HL-60 (cell line): ENCODE results near the gene PCDHGC4.

Experiments
- DNase-seq, 2 experiments: peaks; one replicate each; pipeline ENCODE4 v3.0.0-alpha.2; 2010 to 2020; ENCODE audit warnings: low read depth in 1 of 2, low spot score in 1 of 2
- H3K27ac ChIP-seq: fragments of 250-450 bp; sonication (Bioruptor Pico); replicated peaks from 2 replicates; pipeline ENCODE4 v1.5.1; 2020; ENCODE audit warnings: mild to moderate bottlenecking, moderate library complexity
- H3K27me3 ChIP-seq: fragments of 250-450 bp; sonication (Bioruptor Pico); 2 replicates; pipeline ENCODE4 v1.5.1; 2021; ENCODE audit warnings: mild to moderate bottlenecking, moderate library complexity; ENCODE audit not compliant: insufficient read depth, poor library complexity, severe bottlenecking
- H3K4me3 ChIP-seq: replicated peaks from 2 replicates; pipeline ENCODE4 v1.5.1; 2011; ENCODE audit warnings: mild to moderate bottlenecking, control low read depth, low read length; ENCODE audit not compliant: insufficient read depth
- GABPA ChIP-seq: IDR thresholded peaks from 2 replicates; pipeline ENCODE4 v1.6.1; 2012; ENCODE audit warnings: low read depth
- POLR2AphosphoS5 ChIP-seq: IDR thresholded peaks from 2 replicates; pipeline ENCODE4 v1.6.1; 2012; ENCODE audit warnings: low read depth
- SPI1 ChIP-seq: IDR thresholded peaks from 2 replicates; pipeline ENCODE4 v1.6.1; 2012; ENCODE audit warnings: low read depth, mild to moderate bottlenecking, borderline replicate concordance
- TF ChIP-seq, protein P1 (sequence below): IDR thresholded peaks from one replicate; pipeline ENCODE4 v1.5.1; 2011; ENCODE audit warnings: low read length, control low read depth, inconsistent platforms; ENCODE audit not compliant: insufficient read depth
- TF ChIP-seq, protein P2 (sequence below): IDR thresholded peaks from 2 replicates; pipeline ENCODE4 v1.6.1; 2012; ENCODE audit warnings: low read depth; ENCODE audit not compliant: insufficient replicate concordance

PCDHGC4 gene

DNA sequence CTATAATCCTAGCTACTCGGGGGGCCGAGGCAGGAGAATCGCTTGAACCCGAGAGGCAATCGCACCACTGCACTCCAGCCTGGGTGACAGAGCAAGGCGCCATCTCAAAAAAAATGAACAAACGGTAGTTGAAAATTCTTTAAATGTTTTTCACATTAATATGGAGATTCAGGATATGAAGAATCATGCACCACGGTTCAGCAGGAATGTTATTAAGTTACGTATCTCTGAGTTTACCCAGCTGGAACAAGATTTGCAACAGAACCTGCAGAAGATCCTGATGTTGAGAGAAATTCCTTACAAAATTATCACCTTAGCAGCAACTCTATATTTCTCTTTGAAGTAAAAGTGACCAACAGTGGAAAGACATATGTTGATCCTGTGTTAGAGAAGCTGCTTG, 44.5 kb upstream of the PCDHGC4 start:
- Histone ChIP-seq H3K27me3 (no peaks in the 10 kb centered on the region), H3K4me3 (no peak overlapping the region), H3K27ac (no peak overlapping the region)
- no peak for DNase-seq
- no peak for TF ChIP-seq GABPA
- TF ChIP-seq, protein P1, sequence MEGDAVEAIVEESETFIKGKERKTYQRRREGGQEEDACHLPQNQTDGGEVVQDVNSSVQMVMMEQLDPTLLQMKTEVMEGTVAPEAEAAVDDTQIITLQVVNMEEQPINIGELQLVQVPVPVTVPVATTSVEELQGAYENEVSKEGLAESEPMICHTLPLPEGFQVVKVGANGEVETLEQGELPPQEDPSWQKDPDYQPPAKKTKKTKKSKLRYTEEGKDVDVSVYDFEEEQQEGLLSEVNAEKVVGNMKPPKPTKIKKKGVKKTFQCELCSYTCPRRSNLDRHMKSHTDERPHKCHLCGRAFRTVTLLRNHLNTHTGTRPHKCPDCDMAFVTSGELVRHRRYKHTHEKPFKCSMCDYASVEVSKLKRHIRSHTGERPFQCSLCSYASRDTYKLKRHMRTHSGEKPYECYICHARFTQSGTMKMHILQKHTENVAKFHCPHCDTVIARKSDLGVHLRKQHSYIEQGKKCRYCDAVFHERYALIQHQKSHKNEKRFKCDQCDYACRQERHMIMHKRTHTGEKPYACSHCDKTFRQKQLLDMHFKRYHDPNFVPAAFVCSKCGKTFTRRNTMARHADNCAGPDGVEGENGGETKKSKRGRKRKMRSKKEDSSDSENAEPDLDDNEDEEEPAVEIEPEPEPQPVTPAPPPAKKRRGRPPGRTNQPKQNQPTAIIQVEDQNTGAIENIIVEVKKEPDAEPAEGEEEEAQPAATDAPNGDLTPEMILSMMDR, result no peak
- TF ChIP-seq, protein P2, sequence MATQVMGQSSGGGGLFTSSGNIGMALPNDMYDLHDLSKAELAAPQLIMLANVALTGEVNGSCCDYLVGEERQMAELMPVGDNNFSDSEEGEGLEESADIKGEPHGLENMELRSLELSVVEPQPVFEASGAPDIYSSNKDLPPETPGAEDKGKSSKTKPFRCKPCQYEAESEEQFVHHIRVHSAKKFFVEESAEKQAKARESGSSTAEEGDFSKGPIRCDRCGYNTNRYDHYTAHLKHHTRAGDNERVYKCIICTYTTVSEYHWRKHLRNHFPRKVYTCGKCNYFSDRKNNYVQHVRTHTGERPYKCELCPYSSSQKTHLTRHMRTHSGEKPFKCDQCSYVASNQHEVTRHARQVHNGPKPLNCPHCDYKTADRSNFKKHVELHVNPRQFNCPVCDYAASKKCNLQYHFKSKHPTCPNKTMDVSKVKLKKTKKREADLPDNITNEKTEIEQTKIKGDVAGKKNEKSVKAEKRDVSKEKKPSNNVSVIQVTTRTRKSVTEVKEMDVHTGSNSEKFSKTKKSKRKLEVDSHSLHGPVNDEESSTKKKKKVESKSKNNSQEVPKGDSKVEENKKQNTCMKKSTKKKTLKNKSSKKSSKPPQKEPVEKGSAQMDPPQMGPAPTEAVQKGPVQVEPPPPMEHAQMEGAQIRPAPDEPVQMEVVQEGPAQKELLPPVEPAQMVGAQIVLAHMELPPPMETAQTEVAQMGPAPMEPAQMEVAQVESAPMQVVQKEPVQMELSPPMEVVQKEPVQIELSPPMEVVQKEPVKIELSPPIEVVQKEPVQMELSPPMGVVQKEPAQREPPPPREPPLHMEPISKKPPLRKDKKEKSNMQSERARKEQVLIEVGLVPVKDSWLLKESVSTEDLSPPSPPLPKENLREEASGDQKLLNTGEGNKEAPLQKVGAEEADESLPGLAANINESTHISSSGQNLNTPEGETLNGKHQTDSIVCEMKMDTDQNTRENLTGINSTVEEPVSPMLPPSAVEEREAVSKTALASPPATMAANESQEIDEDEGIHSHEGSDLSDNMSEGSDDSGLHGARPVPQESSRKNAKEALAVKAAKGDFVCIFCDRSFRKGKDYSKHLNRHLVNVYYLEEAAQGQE, result no peak

DNA sequence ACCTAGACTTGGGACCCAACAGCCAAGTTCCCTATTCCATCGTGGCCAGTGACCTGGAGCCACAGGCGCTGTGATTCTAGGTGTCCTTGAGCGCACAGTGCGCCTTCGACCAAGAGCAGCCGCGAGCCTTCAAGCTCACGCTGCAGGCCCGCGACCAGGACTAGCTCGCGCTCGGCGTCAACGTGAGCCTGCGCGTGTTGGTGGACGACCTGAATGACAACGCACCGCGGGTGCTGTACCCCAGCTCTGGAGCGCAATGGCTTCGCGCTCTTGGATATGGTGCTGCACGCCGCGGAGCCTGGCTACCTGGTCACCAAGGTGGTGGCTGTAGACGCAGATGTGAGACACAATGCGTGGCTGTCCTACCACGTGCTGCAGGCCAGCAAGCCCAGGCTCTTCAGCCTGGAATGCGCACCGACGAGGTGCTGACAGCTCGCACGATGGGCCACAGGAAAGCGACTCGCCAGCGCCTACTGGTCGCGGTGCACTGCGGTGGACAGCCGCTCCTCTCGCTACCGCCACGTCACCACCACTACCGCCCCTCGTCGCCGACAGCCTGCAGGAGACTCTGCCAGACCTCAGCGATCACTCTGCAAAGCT, 43.2 kb upstream of the PCDHGC4 start:
- TF ChIP-seq GABPA, result no peak
- TF ChIP-seq SPI1, result no peak
- TF ChIP-seq, protein P1, result no peak
- TF ChIP-seq POLR2AphosphoS5, result no peak
- TF ChIP-seq, protein P2, result no peak
- DNase-seq, result no peak
- H3K27me3 ChIP-seq, result no peaks in the 10 kb centered on the region

DNA sequence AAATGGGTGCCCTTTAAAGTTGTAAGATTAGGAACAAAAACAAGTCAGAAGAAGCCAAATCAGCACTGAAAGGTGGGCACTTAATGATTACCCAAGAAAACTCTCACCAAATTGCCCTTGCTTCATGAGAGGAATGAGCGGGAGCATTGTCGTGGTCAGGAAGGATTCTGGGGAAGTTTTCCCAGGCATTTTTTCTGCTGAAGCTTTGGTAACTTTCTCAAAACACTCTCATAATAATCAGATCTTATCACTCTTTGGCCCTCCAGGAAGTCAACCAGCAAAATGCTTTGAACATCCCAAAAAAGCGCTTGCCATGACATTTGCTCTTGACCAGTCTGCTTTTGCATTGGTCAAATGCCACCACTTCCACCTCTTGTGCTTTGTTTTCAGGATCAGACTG, 19.5 kb upstream of the PCDHGC4 start:
- H3K4me3 ChIP-seq, result no peak overlapping the region
- TF ChIP-seq GABPA (no peak), SPI1 (no peak), POLR2AphosphoS5 (no peak)
- TF ChIP-seq, protein P1, result no peak
- TF ChIP-seq, protein P2, result no peak
- no peaks in the 10 kb centered on the region for H3K27me3 ChIP-seq
- no peak for DNase-seq
- no peak overlapping the region for H3K27ac ChIP-seq

More for the DNA sequence above, 43.2 kb upstream of the PCDHGC4 start:
- no peak overlapping the region for H3K27ac ChIP-seq
- H3K4me3 ChIP-seq, result no peak overlapping the region
